ENCODE results near the gene PRM2. TPM values are rescaled to one million over a fixed set of nuclear protein-coding genes. Genes with fewer than 3 reads are reported as not detected.

PRM2 gene
- total RNA-seq, 1 donor from 2014 or later, result not detected

DNA sequence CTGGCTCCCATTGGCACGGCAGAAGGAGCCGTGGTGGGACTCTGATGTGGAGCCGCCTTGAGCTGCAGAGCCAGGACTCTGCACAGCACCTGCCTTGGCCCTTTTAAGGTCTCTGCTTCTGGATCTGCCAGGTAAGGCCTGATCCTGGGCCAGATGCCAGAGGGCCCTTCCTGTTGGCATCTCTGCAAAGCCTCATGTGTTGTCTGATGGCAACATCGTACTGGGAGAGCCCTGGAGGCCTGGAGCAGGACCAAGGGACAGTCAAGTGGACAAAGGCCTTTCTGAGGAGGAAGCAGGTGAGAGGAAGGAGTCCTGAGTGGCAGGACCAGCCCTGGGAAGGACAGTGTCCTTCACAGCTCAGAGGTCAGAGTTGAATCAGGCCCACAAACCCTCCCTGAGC is 46.4 kb downstream of the PRM2 start:
- DNase-seq (ENCODE audit: low read depth in 2 of 2), result no peak

DNA sequence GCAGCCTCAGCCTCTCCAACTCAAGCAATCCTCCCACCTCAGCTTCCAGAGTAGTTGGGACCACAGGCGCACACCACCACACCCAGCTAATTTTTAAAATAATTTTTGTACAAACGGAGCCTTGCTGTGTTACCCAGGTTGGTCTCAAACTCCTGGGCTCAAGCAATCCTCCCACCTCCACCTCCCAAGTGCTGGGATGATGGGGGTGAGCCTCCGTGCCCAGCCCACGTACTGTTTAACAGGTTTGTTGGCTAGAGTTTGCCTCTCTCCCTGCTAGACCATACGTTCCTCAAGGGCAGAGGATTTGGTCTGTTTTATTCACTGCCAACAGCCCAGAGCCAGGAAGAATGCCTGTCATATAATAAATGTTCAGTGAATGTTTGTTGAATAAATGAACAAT is 46.8 kb downstream of the PRM2 start:
- no peak for DNase-seq (ENCODE audit: low read depth in 2 of 2)

DNA sequence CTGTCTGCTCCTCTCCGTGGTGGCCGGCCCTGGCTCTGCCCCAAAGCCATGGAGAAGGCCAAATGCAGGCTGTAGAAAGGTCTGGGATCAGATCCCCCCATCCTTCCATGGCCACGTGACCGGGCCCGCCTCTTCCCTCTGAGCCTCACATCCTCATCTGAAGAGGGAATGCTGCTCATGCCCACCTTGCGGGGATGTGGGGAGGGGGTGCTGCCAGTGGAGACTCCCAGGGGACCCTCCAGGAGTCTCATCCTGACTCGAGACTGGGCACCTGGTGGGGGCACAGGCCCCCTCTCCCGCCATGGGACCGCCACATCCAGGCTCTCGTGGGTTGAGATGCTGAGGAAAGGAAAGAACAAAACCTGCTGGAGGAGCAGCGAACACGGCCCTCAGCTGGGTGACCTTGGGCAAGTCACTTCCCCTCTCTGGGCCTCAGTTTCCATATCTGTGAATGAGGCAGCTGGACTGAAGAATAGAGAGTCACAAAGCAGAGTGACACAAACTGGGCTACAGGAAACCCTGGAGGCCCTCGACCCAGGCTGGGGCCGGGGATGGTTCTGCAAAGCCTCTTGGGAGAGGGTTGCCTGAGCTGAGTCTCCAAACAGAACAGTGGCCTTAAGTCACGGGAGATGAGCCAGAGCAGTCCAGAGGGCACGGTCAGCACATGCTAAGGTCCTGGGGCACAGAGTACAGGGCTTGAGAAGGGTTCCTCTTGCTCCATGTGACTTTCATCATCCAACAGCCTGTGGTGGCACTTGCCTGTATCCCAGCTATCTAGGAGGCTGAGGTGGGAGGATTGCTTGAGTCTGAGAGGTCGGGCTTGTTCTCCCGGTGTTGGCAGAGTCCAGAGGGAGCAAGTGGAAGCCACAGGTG is 50.4 kb downstream of the PRM2 start:
- no peak for DNase-seq (ENCODE audit: low read depth in 2 of 2)

Other genes with a start within 250 kb of the PRM2 start
- gene SOCS1, start 20.3 kb downstream of the PRM2 start, total RNA-seq, result 0.22 and 0.79 TPM in 2 replicates
- gene TNP2, start 7.2 kb downstream of the PRM2 start, total RNA-seq, result not detected in 2 replicates
- gene PRM3, start 2.9 kb downstream of the PRM2 start, total RNA-seq, result not detected in 2 replicates
- not detected in 2 replicates for gene PRM1, start 4.8 kb upstream of the PRM2 start, total RNA-seq
- 0.99 and 2.8 TPM in 2 replicates for gene RMI2, start 69.0 kb upstream of the PRM2 start, total RNA-seq